H1 (cell line): ENCODE results near the gene COL20A1. TPM values are rescaled to one million over a fixed set of nuclear protein-coding genes. Genes with fewer than 3 reads are reported as not detected.

Source experiments
- CTCF ChIA-PET: fragments of 300-600 bp; sonication (Branson Sonifier 250); formaldehyde crosslinking; loops from one replicate; lab custom pipeline; 2021; ENCODE audit not compliant: partially characterized antibody; lab: Charles Lee
- POLR2A ChIA-PET: fragments of 300-600 bp; sonication (Branson Sonifier 250); formaldehyde crosslinking; loops from one replicate; lab custom pipeline; 2021; ENCODE audit warnings: inconsistent platforms; ENCODE audit not compliant: partially characterized antibody; lab: Charles Lee
- DNase-seq, 2 experiments: peaks; one replicate each; pipeline versions ENCODE4 v3.0.0 to v3.0.0-alpha.2; 2010 to 2022; ENCODE audit warnings: low spot score in 2 of 2, low read depth in 1 of 2, mixed read lengths in 1 of 2
- FAIRE-seq: peaks from 2 replicates; lab custom pipeline; 2011; peaks lifted over from hg19 to GRCh38; lab: Jason Lieb, UNC
- H2AFZ ChIP-seq: 2 replicates; pipeline ENCODE4 v1.8.1; 2012; ENCODE audit warnings: low read length, inconsistent platforms
- H2AK5ac ChIP-seq: 2 replicates; pipeline ENCODE4 v1.6.1; 2013; ENCODE audit warnings: low read depth, low read length
- H2BK120ac ChIP-seq: replicated peaks from 2 replicates; pipeline ENCODE3; 2013; ENCODE audit warnings: low read depth, low read length, inconsistent platforms
- H2BK12ac ChIP-seq: 2 replicates; pipeline ENCODE4 v1.6.1; 2013; ENCODE audit warnings: low read depth, low read length
- H2BK15ac ChIP-seq: 2 replicates; pipeline ENCODE4 v1.6.1; 2013; ENCODE audit warnings: low read length
- H2BK20ac ChIP-seq: 2 replicates; pipeline ENCODE4 v1.6.1; 2013; ENCODE audit warnings: low read length
- H2BK5ac ChIP-seq: 2 replicates; pipeline ENCODE4 v1.6.1; 2013; ENCODE audit warnings: low read depth, low read length
- H3K14ac ChIP-seq: 2 replicates; pipeline ENCODE4 v1.6.1; 2013; ENCODE audit warnings: inconsistent platforms; ENCODE audit not compliant: insufficient read length
- H3K18ac ChIP-seq: 2 replicates; pipeline ENCODE4 v1.6.1; 2013; ENCODE audit warnings: low read length; ENCODE audit errors: extremely low read depth
- H3K23ac ChIP-seq: 2 replicates; pipeline ENCODE4 v1.6.1; 2013; ENCODE audit warnings: inconsistent platforms; ENCODE audit not compliant: insufficient read length
- H3K23me2 ChIP-seq: 2 replicates; pipeline ENCODE4 v1.6.1; 2013; ENCODE audit warnings: low read depth, low read length
- H3K27ac ChIP-seq: 2 replicates; pipeline ENCODE4 v1.6.1; 2011; ENCODE audit warnings: low read depth, low read length, inconsistent platforms
- H3K27me3 ChIP-seq, 4 experiments: replicated peaks in 1 of 4; 1 replicate in 1 of 4; 2 replicates in 3 of 4; pipeline versions ENCODE4 v1.6.1 to v1.8.1; 2011 to 2013; ENCODE audit warnings: low read length in 3 of 4, mild to moderate bottlenecking in 3 of 4, inconsistent platforms in 2 of 4, mixed read lengths in 2 of 4, moderate library complexity in 1 of 4; ENCODE audit not compliant: control insufficient read depth in 3 of 4, insufficient read depth in 3 of 4; ENCODE audit errors: extremely low read depth in 1 of 4
- H3K36me3 ChIP-seq, 4 experiments: 2 replicates each; pipeline versions ENCODE4 v1.6.1 to v1.8.1; 2011 to 2013; ENCODE audit warnings: mild to moderate bottlenecking in 4 of 4, low read length in 3 of 4, moderate library complexity in 2 of 4, control low read depth in 1 of 4, inconsistent platforms in 1 of 4; ENCODE audit not compliant: insufficient read depth in 4 of 4, control insufficient read depth in 2 of 4
- H3K4ac ChIP-seq: replicated peaks from 2 replicates; pipeline ENCODE3; 2013; ENCODE audit warnings: low read length, low read depth, mixed read lengths, inconsistent platforms; ENCODE audit not compliant: insufficient read length
- H3K4me1 ChIP-seq, 4 experiments: replicated peaks in 1 of 4; 1 replicate in 1 of 4; 2 replicates in 3 of 4; pipeline versions ENCODE4 v1.6.1 to v1.8.1; 2011 to 2013; ENCODE audit warnings: low read length in 3 of 4, inconsistent platforms in 2 of 4, mixed read lengths in 1 of 4; ENCODE audit not compliant: insufficient read depth in 4 of 4, control insufficient read depth in 3 of 4
- H3K4me2 ChIP-seq, 2 experiments: 2 replicates each; pipeline versions ENCODE4 v1.6.1 to v1.8.1; 2011 to 2013; ENCODE audit warnings: low read depth in 2 of 2, low read length in 2 of 2, control low read depth in 1 of 2, inconsistent platforms in 1 of 2, mild to moderate bottlenecking in 1 of 2; ENCODE audit not compliant: insufficient read depth in 1 of 2
- H3K4me3 ChIP-seq, 4 experiments: fragments of 200-600, 300-600 bp in 1 of 4; sonication (generic), shearing (Covaris generic), sonication (Bioruptor Twin) in 1 of 4; 2 replicates each; pipeline versions ENCODE4 v1.5.1 to v1.8.1; 2011 to 2016; ENCODE audit warnings: low read length in 4 of 4, low read depth in 3 of 4, control low read depth in 2 of 4, inconsistent platforms in 2 of 4, mild to moderate bottlenecking in 2 of 4, mixed read lengths in 1 of 4, moderate library complexity in 1 of 4; ENCODE audit not compliant: insufficient read depth in 2 of 4; ENCODE audit errors: extremely low read depth in 1 of 4
- H3K56ac ChIP-seq: replicated peaks from 2 replicates; pipeline ENCODE3; 2013; ENCODE audit warnings: low read depth, mild to moderate bottlenecking, mixed read lengths, low read length, inconsistent platforms; ENCODE audit not compliant: insufficient read length
- H3K79me1 ChIP-seq: 2 replicates; pipeline ENCODE4 v1.6.1; 2013; ENCODE audit warnings: low read depth, low read length, control low read depth
- H3K79me2 ChIP-seq, 2 experiments: 2 replicates each; pipeline versions ENCODE4 v1.6.1 to v1.8.1; 2012 to 2013; ENCODE audit warnings: low read length in 2 of 2, mild to moderate bottlenecking in 2 of 2, inconsistent platforms in 1 of 2; ENCODE audit not compliant: insufficient read depth in 2 of 2, control insufficient read depth in 1 of 2
- H3K9ac ChIP-seq, 4 experiments: replicated peaks in 1 of 4; 1 replicate in 1 of 4; 2 replicates in 3 of 4; pipeline versions ENCODE4 v1.6.1 to v1.8.1; 2011 to 2013; ENCODE audit warnings: low read depth in 3 of 4, low read length in 3 of 4, control low read depth in 2 of 4, mild to moderate bottlenecking in 2 of 4, moderate library complexity in 2 of 4, inconsistent platforms in 1 of 4; ENCODE audit errors: extremely low read depth in 1 of 4
- H3K9me3 ChIP-seq, 2 experiments: 2 replicates each; pipeline versions ENCODE4 v1.6.1 to v1.8.1; 2012 to 2013; ENCODE audit warnings: mild to moderate bottlenecking in 2 of 2, moderate library complexity in 2 of 2, control low read depth in 1 of 2, inconsistent platforms in 1 of 2, low read depth in 1 of 2, low read length in 1 of 2, mixed read lengths in 1 of 2; ENCODE audit not compliant: insufficient read depth in 2 of 2
- H4K20me1 ChIP-seq, 2 experiments: replicated peaks in 1 of 2; 2 replicates each; pipeline versions ENCODE3 to v1.8.1; 2011 to 2013; ENCODE audit warnings: inconsistent platforms in 2 of 2, low read length in 2 of 2, mild to moderate bottlenecking in 1 of 2; ENCODE audit not compliant: insufficient read depth in 2 of 2, control insufficient read depth in 1 of 2
- H4K5ac ChIP-seq: 2 replicates; pipeline ENCODE4 v1.6.1; 2013; ENCODE audit warnings: low read length, low read depth, mixed read lengths, inconsistent platforms; ENCODE audit not compliant: insufficient read length
- H4K8ac ChIP-seq: 2 replicates; pipeline ENCODE4 v1.8.0; 2013; ENCODE audit warnings: mild to moderate bottlenecking, moderate library complexity, low read length, inconsistent platforms; ENCODE audit not compliant: insufficient read depth; ENCODE audit errors: extremely low read depth
- H4K91ac ChIP-seq: replicated peaks from 2 replicates; pipeline ENCODE3; 2013; ENCODE audit warnings: low read length, mixed read lengths, inconsistent platforms; ENCODE audit not compliant: insufficient read length
- ASH2L ChIP-seq: fragments of 200-600, 300-600 bp; sonication (generic); IDR thresholded peaks from one replicate; pipeline ENCODE4 v1.7.1; 2017; ENCODE audit warnings: low read length
- BACH1 ChIP-seq: IDR thresholded peaks from 2 replicates; pipeline ENCODE4 v1.6.1; 2012; ENCODE audit warnings: low read length, improper control_type of control experiment
- CEBPB ChIP-seq: IDR thresholded peaks from 2 replicates; pipeline ENCODE4 v1.6.1; 2012; ENCODE audit warnings: low read depth, low read length
- JUND ChIP-seq: IDR thresholded peaks from 2 replicates; pipeline ENCODE4 v1.6.1; 2011; ENCODE audit warnings: mild to moderate bottlenecking, improper control_type of control experiment, low read length
- RXRA ChIP-seq: IDR thresholded peaks from 2 replicates; pipeline ENCODE4 v1.6.1; 2011; ENCODE audit warnings: low read depth, mild to moderate bottlenecking, low read length, moderate library complexity; ENCODE audit not compliant: insufficient read depth
- SIRT6 ChIP-seq: IDR thresholded peaks from one replicate; pipeline ENCODE4 v1.7.1; 2012; ENCODE audit warnings: low read length, inconsistent platforms
- SP2 ChIP-seq: IDR thresholded peaks from 2 replicates; pipeline ENCODE4 v1.6.1; 2012; ENCODE audit warnings: mild to moderate bottlenecking, low read length, inconsistent platforms
- TAF7 ChIP-seq: optimal IDR thresholded peaks from 2 replicates; pipeline ENCODE3; 2011; ENCODE audit warnings: low read depth, mild to moderate bottlenecking, inconsistent platforms, low read length, moderate library complexity, borderline replicate concordance
- WGBS, 2 experiments: shearing (Covaris generic) in 1 of 2; methylation state at CpG; one replicate each; pipeline versions ENCODE4 v1.1.6 to v1.1.7; 2013 to 2015; ENCODE audit warnings: low lambda C conversion rate in 2 of 2, mixed read lengths in 2 of 2, inconsistent platforms in 1 of 2, low coverage in 1 of 2, missing lambda C conversion rate in 1 of 2; ENCODE audit not compliant: insufficient replicate concordance in 2 of 2, insufficient coverage in 1 of 2, insufficient read length in 1 of 2; ENCODE audit errors: extremely low coverage in 1 of 2, missing lambda C conversion rate in 1 of 2; 5-methylcytosine and 5-hydroxymethylcytosine counted together
- polyA plus RNA-seq, 7 experiments: library from polyadenylated mRNA; depleted of rRNA in 3 of 7; stranded (reverse) in 5 of 7; unstranded in 2 of 7; fragments of >200 nt in 5 of 7; fragments of 200-250 nt in 2 of 7; gene quantifications; 1 replicate in 5 of 7; 2 replicates in 1 of 7; 4 replicates in 1 of 7; pipeline versions ENCODE4 v1.2.1 to v1.2.3, GENCODE V29; 2011 to 2013; ENCODE audit warnings: missing spikeins in 2 of 7, mixed read lengths in 2 of 7
- total RNA-seq: library from RNA; stranded (reverse); fragmentation: NEBNext Ultra II Directional; extraction: Animal tissue kit (Norgen Biotek cat#: 25700); gene quantifications from 2 replicates; pipeline ENCODE4 v1.2.1, GENCODE V29; 2021
- TF ChIP-seq, protein P1 (sequence below): IDR thresholded peaks from 2 replicates; pipeline ENCODE4 v1.6.1; 2011; ENCODE audit warnings: low read length, improper control_type of control experiment

Gene COL20A1
- total and polyA plus RNA-seq, 2 of the 8 experiments (the other 6 are each of a cell fraction or from before 2014, with no cell fraction given) = 0.19 to 0.21 TPM

DNA sequence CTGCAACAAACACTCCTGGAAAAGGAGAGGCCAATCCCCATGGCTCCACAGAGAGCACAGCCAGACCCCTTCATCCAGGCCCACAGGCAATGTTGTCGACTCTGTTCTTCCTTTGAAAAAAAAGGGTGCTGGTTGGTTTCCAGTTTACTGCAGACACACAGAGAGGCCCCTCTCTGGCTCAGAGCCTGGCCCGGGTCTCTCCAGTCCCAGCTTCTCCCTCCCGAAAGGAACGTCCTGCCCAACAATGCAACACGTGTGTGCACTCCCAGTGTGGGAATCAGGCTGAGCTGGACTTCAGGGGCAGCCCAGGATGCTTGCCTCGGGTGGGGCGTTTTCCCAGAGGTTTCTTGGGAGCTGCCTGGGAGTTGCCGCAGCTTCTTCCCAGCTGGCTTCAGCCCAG lies 34.2 kb upstream of the COL20A1 start:
- no peak overlapping the region for H3K27ac ChIP-seq
- peaks cover 0 to 4% of the 10 kb centered on the region in 2 experiments for H4K20me1 ChIP-seq
- H2AFZ ChIP-seq = no peak overlapping the region
- FAIRE-seq (no peak), DNase-seq (no peak)
- peaks cover 2 to 31% (median 21%) of the 10 kb centered on the region in 4 experiments; a peak in 6 of 7 replicates for H3K27me3 ChIP-seq
- ChIA-PET CTCF (interaction anchor here (0.9 to 4.1 kb wide), 6 partner anchors 11 to 49 kb away, joined by 3 to 40 read pairs (median 12); no protein-coding TSS in a partner anchor), POLR2A (interaction anchor here (1.1 to 1.6 kb wide), 3 partner anchors 24 to 33 kb away, joined by 3 to 4 read pairs (median 3); no protein-coding TSS in a partner anchor)
- no peak overlapping the region for H2BK20ac ChIP-seq
- no peak overlapping the region for H3K18ac ChIP-seq
- H4K91ac ChIP-seq = no peak overlapping the region
- no peak overlapping the region for H3K14ac ChIP-seq
- H3K4ac ChIP-seq = no peak overlapping the region
- H2BK120ac ChIP-seq = no peak overlapping the region
- no peak overlapping the region for H2BK12ac ChIP-seq
- H4K8ac ChIP-seq = no peak overlapping the region; the same call in 1 of the 2 replicates
- H3K9ac ChIP-seq = no peak overlapping the region
- H3K36me3 ChIP-seq = no peaks in the 10 kb centered on the region; a peak in 1 of 8 replicates
- H3K4me2 ChIP-seq = no peak overlapping the region
- H3K79me2 ChIP-seq = no peaks in the 10 kb centered on the region
- no peak overlapping the region for H2BK5ac ChIP-seq
- no peak overlapping the region for H2AK5ac ChIP-seq
- no peak overlapping the region for H3K4me3 ChIP-seq
- H3K9me3 ChIP-seq = no peaks in the 10 kb centered on the region
- H3K23me2 ChIP-seq = peaks cover 11% of the 10 kb centered on the region; the same call in 1 of the 2 replicates
- H3K56ac ChIP-seq = no peak overlapping the region
- no peak overlapping the region for H4K5ac ChIP-seq
- H3K4me1 ChIP-seq = peaks cover 2 to 14% (median 8%) of the 10 kb centered on the region in 4 experiments
- H3K23ac ChIP-seq = no peak overlapping the region
- H3K79me1 ChIP-seq = no peaks in the 10 kb centered on the region
- 88% methylated on average over 7 of the region's 8 CpGs; no CpG with 5 or more reads in 1 of the 2 experiments for WGBS, 2 experiments
- H2BK15ac ChIP-seq = no peak overlapping the region
- TF ChIP-seq TAF7 = no peak
- no peak for TF ChIP-seq CEBPB
- no peak for TF ChIP-seq SP2
- TF ChIP-seq SIRT6 = no peak
- TF ChIP-seq, protein P1, sequence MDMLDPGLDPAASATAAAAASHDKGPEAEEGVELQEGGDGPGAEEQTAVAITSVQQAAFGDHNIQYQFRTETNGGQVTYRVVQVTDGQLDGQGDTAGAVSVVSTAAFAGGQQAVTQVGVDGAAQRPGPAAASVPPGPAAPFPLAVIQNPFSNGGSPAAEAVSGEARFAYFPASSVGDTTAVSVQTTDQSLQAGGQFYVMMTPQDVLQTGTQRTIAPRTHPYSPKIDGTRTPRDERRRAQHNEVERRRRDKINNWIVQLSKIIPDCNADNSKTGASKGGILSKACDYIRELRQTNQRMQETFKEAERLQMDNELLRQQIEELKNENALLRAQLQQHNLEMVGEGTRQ = no peak
- TF ChIP-seq RXRA = no peak
- TF ChIP-seq BACH1 = no peak
- TF ChIP-seq JUND = no peak
- TF ChIP-seq ASH2L = no peak
